NCI-H2107 treated with DMSO at 0.1 percent for 48 hours (cell line): ENCODE data around the gene STK32B.

Experiments
- DNase-seq: peaks from one replicate; lab custom pipeline; 2025; ENCODE audit not compliant: unreplicated experiment; lab: John Stamatoyannopoulos, UW

Gene STK32B

DNA sequence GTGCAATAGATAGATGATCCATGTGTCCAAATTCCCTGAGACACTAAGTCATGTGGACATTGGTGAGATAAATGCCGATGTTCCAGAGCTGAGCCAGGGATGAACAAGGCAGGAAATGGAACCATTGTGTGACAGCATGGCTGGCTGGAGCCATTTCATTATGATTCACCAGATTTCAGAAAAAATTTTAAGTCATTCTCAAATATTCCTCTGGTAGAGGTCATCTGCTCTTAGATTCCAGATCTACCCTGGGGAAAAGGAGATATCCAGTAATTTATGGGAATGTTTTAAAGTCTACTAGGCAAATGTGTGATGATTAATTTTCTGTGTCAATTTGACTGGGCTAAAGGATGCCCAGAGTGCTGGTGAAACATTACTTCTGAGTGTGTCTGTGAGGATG is 287.3 kb downstream of the STK32B start:
- no peak for DNase-seq

DNA sequence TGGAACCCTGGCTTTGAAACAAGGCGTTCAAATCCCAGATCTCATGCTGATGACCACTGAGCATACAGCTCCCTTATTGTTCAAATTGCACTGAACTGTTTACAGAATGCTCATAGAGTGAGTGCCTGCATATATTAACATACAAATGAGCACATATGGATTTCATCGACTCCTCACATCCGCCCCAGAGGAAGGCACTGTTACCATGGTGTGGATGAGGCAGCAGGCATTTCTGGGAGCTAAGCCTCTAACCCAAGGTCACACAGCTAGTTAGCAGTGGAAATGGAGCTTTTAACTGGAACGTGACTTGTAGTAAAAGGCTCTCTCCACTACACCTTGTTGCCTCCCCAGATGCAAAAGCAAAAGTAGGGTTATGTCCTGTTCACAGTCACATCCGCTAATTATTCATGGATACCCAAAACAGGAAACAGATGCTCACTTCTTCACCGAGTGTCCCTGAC is 289.7 kb downstream of the STK32B start:
- DNase-seq, result no peak

DNA sequence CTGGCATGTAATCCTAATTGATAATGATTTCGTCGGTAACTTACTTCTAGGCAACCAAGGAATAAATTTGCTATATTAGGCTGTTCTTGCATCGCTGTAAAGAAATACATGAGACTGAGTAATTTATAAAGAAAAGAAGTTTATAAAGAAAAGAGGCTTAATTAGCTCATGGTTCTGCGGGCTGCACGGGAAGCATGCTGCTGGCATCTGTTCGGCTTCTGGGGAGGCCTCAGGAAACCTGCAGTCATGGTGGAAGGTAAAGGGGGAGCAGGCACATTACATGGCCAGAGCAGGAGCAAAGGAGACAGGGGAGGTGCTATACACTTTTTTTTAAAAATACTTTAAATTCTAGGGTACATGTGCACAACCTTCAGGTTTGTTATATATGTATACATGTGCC is 290.2 kb downstream of the STK32B start:
- no peak for DNase-seq

DNA sequence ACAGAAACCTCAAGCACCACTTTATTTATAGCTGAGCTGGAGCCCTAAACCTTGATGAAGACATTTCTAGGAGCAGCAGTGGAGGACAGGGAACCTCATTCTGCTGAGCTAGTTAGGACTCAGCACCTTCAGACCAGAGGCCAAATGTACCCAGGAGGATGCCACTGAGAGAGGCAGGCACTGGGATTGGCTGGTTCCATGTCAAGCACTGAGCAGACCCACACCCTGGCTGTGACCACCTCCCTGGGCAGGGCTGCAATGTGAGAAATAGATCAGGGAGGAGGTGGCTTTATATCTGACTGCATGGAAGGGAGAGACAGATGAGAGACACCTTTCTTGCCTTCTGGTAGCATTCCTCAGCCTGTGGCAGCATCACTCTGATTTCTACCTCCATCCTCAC is 304.6 kb downstream of the STK32B start:
- DNase-seq, result no peak

DNA sequence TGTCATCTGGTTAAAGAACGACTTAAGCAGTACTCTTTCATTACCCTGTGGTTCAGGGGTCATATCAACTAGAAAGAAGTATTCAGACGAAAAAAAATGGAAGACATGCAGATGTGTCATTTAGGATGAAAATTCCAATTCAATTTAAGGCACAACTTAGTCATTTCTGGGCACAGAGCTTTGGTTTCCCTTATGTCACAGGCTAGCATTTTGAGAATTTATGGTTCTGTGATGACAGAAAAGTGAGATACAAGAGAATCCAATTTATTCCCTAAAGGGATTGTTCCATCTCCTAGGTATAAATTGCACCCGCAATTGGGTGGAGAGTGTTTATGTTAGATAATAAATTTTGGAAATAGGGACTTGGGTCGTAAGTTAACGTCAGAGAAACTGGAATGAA is 306.6 kb downstream of the STK32B start:
- no peak for DNase-seq

DNA sequence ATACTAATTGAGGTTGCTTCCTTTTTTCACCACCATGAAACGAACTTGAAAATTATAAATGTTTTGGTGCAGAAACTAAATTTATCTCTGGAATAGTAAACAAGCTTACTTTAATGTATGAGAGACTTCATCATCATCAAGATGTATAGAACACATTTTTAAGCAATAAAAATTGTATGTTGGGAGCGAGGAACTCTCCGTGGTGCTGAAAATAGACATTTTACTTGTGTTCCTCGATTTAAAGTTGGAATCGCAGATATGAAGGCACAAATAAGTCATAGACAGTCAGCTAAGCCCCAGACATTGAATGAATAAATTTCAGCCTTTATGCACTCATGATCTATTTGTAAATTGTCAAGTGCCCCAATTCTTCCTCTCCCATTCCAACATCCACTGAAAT is 310.7 kb downstream of the STK32B start:
- DNase-seq, result no peak

DNA sequence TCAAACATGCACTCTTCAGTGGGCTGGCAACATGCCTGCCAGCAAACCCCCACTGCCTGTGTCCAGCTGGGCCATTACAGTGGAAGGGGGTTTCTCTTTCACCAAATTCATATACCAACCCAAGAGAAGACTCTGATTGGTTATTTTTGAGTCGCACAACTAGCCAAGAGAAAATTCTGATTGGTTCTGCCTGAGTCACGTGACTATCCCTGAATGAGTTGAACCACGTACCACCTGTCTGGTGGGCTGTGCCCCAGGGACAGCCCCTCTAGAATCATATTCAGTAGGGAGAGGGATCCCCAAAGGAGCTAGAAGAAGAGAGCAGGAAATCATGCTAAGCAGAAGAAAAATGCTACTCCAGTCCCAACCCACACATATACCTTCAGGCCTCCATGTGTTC is 313.1 kb downstream of the STK32B start:
- no peak for DNase-seq

GRCh38 chr4:5365071-5366008 is 314.1 kb downstream of the STK32B start:
- no peak for DNase-seq

DNA sequence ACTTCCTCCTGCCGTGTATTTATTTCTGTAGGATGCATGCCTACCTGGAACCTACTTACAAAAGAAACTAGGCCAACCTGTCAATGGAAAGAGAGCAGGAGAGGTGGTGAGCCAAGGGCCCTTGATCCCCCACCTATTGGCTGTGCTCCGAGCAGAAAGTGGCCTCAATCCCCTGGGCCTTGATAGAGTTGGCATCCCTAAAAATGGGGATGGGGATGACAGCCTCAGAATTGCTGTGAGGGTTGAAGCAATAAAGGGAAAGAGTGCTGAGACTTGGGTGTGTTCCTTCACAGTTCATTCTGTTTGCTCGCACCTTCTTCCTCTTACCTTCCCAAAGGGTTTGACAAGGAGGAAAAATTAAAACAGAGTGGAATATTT is 314.7 kb downstream of the STK32B start:
- DNase-seq, result no peak

DNA sequence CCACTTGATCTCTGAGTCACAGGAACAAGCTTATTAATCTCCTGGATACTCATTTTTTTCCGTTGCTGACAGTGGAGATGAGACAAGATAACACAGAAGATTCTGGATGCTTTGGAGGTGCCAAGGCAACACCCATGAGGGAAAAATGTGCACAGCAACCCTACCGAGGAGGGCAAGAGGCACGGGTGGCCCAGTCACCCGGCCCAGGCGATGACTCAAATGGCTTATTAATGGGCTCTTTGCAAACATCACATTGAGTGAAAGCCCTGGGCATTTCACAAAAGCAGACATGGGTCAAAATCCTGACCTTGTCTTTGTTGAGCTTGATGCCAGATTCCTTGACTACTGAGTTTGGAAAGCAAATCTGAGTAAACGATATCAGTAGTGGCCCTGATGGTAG is 315.1 kb downstream of the STK32B start:
- no peak for DNase-seq

DNA sequence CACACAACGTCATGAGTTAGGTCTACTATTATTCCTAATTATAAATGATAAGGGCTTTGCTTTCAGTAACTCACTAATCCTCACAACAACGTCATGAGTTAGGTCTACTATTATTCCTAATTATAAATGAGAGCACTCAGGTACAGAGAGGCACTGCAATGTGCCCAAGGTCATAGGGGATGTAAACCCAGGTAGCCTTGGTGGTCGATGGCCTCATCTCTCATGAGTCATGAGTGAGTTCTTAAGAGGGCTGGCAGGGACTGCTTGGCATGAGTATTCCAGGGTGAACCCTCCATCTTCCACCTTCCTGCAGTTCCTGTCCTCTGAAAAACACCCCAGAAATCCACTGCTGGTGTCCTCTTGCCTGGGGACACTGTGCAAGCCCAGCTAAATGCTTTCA is 317.1 kb downstream of the STK32B start:
- DNase-seq, result no peak

DNA sequence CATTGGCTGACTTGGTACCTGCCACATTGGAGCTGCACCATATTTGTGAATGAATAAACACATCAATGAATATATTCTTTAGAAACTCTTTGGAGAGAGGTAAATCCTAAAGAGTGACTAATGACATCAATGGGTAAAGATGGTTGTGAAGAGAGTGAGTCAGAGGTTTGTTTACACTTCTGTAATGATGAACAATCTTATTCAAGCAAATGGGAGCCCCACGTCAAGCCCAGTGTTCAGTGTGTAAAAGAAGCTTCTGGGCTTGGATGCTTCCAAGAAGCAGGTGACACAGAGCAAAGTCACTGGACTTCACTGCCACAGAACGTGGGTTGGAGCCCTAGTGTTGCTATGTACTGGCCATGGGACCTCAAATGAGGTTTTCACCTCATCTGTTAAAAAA is 319.0 kb downstream of the STK32B start:
- no peak for DNase-seq

DNA sequence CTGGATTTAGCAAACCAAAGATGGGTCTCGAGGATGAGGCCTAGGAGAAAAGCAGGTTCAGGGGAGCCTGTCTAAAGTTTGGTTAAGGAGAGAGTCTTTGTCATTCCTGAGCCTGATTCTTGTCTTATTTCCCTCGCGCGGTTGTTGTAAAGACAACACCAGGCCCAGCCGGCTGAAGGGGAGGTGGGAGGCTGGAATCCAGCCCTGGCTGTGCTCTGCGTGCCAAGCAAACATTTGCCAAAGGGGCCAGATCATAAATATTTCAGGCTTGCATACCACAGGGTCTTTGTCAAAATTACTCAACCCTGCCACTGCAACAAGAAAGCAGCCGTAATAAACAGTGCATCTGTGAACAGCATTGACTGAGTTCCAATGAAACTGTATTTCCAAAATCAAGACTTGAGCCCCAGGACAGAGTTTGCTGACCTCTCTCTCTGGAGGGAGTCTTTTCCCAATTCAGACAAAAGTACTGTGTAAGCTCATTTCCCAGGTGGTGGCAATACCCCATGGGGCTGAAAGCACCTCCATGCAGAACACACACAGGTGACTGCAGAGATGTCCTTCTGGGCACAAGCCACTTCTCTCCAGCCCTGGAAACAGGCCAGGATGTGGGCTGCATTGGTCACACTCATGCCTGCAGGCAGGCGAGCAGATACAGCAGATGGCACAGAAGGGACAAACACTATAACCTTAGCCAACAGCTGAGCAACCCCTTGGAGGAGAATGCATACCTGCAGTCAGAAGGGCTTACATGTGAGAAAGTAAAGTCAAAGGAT is 320.3 kb downstream of the STK32B start:
- DNase-seq, result no peak

DNA sequence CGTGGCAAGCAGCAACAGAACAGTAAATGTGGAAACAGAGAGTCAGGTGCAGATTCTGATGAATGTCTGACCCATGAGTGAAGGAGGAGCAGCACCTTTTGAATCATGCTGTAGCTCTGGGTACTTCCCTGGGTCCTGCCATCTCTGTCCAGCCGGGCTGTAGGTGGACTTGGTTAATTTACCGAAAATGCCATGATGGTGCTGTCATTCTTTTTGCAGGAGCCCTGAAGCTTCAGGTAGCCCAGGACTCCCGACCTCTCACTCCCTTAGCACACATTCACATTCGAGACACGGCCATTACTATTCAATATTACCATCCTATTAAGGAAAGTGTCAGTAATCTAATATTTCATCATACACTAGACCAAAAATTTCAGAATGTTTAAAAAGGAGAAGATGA is 320.9 kb downstream of the STK32B start:
- DNase-seq, result no peak

GRCh38 chr4:5373327-5373726 is 322.0 kb downstream of the STK32B start:
- DNase-seq, result no peak

GRCh38 chr4:5374592-5374991 is 323.3 kb downstream of the STK32B start:
- DNase-seq, result no peak

GRCh38 chr4:5374994-5375393 is 323.7 kb downstream of the STK32B start:
- DNase-seq, result no peak

DNA sequence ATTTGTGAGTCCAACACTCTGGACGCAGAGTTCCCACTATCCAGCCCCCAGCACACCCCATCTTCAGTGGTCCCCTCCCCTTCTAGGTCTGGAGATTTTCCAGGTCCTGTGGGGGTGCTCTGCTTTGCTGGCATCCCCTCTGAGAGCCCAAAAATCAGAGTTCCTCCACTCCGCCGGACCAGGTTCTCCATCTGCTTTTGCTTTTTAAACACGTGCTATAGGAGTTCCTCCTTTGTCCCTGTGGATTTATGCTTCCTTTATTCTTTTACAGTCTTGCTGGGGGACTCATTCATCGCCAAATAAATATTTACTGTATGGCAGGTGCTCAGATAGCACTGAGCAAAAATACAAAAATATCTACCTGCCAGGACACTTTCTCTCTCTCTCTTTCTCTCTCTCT is 324.7 kb downstream of the STK32B start:
- DNase-seq, result no peak

DNA sequence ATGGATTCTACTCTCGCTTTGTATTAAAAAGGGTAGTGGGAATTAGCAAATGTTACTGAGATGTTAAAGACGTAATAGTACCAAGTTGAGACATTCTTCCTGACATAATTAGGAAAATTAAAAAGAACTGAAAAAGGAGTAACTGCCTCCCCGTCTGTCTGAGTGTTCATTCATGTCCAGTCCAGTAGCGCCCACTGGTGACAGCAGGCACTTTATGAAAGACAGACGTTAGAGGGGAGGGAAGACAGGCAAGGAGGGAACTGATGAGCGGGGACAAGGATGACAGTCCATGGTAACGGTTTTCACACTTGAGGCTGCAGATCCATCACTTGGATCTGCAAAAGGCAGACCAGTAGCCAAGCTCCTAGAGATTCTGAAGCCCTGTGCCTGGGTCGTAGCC is 326.7 kb downstream of the STK32B start:
- no peak for DNase-seq

GRCh38 chr4:5379895-5380294 is 328.6 kb downstream of the STK32B start:
- DNase-seq, result no peak

GRCh38 chr4:5381961-5382441 is 330.7 kb downstream of the STK32B start:
- DNase-seq, result no peak
